ENCODE data around the gene TIGD6. TPM values are rescaled to one million over a fixed set of nuclear protein-coding genes. Genes with fewer than 3 reads are reported as not detected.

TIGD6 gene
- total RNA-seq, 3 donors from 2014 or later = 5.6 to 11.0 (median 5.6) TPM

DNA sequence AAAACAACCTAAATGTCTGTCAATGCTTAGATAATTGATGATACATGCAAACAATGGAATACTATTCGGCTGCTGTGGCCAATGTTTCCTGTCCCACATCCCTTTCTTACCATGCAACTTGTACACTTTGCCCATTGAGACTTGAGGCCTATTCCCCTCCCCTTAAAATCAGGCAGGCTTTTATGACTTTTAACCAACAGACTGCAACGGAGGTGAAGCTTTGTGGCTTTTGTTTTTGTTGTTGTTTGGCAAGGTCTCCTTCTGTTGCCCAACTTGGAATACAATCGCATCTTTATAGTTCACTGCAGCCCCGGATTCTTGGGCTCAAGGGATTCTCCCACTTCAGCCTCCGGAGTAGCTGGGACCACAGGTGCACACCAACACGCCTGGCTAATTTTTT is 45.7 kb downstream of the TIGD6 start:
- DNase-seq (ENCODE audit: low spot score in 2 of 2) = no peak
- intact Hi-C loops (cut with DNase I; ENCODE audit: low total_unique reads) = no loop called here
- H3K27ac ChIP-seq = peak overlapping the region in 1 of 2 donors; percentile 35
- TF ChIP-seq POLR2AphosphoS5 (IDR thresholded peaks at IDR 0.05) = no peak
- TF ChIP-seq POLR2A (IDR thresholded peaks at IDR 0.05) = no peak
- TF ChIP-seq, protein P1, sequence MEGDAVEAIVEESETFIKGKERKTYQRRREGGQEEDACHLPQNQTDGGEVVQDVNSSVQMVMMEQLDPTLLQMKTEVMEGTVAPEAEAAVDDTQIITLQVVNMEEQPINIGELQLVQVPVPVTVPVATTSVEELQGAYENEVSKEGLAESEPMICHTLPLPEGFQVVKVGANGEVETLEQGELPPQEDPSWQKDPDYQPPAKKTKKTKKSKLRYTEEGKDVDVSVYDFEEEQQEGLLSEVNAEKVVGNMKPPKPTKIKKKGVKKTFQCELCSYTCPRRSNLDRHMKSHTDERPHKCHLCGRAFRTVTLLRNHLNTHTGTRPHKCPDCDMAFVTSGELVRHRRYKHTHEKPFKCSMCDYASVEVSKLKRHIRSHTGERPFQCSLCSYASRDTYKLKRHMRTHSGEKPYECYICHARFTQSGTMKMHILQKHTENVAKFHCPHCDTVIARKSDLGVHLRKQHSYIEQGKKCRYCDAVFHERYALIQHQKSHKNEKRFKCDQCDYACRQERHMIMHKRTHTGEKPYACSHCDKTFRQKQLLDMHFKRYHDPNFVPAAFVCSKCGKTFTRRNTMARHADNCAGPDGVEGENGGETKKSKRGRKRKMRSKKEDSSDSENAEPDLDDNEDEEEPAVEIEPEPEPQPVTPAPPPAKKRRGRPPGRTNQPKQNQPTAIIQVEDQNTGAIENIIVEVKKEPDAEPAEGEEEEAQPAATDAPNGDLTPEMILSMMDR (IDR thresholded peaks at IDR 0.05) = no peak
- no peaks in the 10 kb centered on the region for H3K27me3 ChIP-seq
- H3K4me3 ChIP-seq = no peak overlapping the region
- peaks cover 0 to 5% of the 10 kb centered on the region in 2 donors for H3K4me1 ChIP-seq
- H3K36me3 ChIP-seq = no peaks in the 10 kb centered on the region
- no peaks in the 10 kb centered on the region for H3K9me3 ChIP-seq

DNA sequence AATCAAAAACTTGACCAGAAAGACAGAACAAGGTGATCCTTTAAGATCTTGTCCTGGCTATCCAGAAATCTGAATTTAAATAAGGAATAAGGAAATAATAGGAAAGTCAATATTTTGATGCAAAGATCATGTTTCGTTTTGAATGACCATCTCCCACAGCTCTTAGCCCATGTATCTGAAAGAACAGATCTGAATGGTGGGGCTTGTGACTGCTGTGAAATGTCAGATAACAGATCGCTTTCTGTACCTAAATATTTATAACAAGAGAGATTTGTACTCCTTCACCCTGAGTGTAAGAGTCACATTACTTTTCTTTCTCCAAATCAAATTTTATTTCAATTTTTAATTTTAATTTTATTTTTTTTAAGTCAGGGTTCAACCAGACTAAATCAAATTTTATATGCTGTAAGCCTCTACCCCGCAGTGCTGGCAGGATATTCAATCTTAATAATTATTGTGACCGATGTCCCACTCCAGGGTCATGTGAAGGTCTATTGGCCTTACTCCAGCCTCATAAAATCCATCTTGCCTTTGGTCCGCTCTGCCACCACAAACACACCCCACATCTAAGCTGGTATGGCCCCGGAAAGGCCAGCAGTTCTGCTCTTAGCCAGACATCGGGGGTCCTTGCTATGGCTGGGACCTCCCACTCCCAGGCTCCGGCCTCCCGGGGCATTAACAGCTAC is 46.9 kb downstream of the TIGD6 start:
- Histone ChIP-seq H3K4me3 (no peak overlapping the region), H3K27me3 (no peaks in the 10 kb centered on the region), H3K36me3 (no peaks in the 10 kb centered on the region), H3K9me3 (no peaks in the 10 kb centered on the region), H3K4me1 (no peaks in the 10 kb centered on the region), H3K27ac (peak overlapping the region in 1 of 2 donors; percentile 56)
- no peak for DNase-seq (ENCODE audit: low spot score in 2 of 2)
- no peak for TF ChIP-seq POLR2A (IDR thresholded peaks at IDR 0.05)
- TF ChIP-seq, protein P1 (IDR thresholded peaks at IDR 0.05) = no peak
- TF ChIP-seq POLR2AphosphoS5 (IDR thresholded peaks at IDR 0.05) = no peak
- intact Hi-C loops (cut with DNase I; ENCODE audit: low total_unique reads) = no loop called here

DNA sequence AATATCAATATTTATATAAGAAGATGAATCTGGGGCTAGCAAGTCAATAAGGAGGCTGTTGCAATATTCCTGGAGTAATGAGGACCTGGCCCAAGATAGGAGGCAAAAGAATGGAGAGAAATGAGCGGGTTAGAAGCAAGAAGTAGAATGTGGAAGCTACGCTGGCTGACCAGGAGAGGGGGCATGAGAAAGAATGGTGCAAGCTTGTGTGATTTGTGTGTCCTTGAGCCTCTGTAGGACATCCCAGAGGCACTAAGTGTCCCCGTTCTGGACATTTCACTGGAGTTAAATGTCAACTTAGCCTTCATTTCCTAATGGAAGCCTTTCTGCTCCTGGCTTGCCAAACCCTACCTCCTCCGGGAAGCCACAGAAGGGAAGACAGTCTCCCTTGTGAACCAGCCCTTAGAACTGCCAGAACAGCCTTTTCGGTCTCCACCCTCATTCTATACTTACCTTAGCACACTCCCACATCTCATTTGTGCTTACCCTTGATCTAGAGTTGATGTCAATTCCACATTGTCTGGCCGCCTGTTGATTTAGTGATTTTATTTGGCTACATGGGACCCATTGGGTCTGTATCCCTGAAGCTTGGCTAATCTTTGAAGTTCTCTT is 49.2 kb downstream of the TIGD6 start:
- DNase-seq (ENCODE audit: low spot score in 2 of 2) = no peak
- Histone ChIP-seq H3K4me3 (no peak overlapping the region), H3K27ac (no peak overlapping the region), H3K4me1 (no peaks in the 10 kb centered on the region), H3K27me3 (no peaks in the 10 kb centered on the region), H3K9me3 (no peaks in the 10 kb centered on the region), H3K36me3 (no peaks in the 10 kb centered on the region)
- intact Hi-C loops (cut with DNase I; ENCODE audit: low total_unique reads) = no loop called here
- TF ChIP-seq, protein P1 (IDR thresholded peaks at IDR 0.05) = no peak
- TF ChIP-seq POLR2A (IDR thresholded peaks at IDR 0.05) = no peak
- TF ChIP-seq POLR2AphosphoS5 (IDR thresholded peaks at IDR 0.05) = no peak

DNA sequence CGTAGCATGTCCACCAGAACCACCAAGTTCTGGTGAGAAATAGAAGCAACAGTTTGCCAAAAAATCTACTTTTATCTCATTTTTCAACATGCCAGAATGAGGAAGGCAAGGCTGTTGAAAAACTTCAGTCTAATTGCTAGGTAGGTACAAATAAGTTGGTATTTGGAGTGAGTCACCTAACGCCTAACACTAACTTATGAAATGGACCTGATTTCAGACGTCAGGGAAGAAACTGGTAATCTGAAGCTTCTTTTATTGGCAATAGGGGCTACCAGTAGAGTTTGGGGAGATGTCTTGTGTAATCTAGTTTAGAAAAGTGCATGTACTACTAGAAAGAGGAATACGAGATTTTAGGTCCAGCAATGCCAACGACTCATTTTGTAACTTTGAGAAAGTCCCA is 51.5 kb downstream of the TIGD6 start:
- TF ChIP-seq POLR2AphosphoS5 (IDR thresholded peaks at IDR 0.05) (no peak), POLR2A (IDR thresholded peaks at IDR 0.05) (no peak)
- TF ChIP-seq, protein P1 (IDR thresholded peaks at IDR 0.05) = no peak
- intact Hi-C loops (cut with DNase I; ENCODE audit: low total_unique reads) = no loop called here
- no peak overlapping the region for H3K4me3 ChIP-seq

DNA sequence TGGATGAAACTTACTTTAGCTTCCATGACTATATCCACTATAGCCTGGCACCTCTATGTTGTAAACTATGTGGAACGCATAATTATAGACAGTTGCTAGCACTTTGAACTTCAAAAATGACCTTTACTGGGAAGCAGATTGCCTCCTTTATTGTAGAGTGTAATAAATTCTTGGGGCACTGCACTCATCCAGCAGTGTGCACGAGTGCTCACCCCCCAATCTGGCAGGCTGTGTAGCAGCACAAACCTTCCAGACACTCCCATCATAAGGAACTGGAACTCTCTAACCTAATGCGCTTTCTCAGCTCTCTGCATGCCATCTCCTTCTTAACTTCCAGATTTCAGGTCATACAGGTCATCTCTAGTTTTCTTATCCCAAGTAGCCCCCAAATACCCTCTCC is 54.3 kb downstream of the TIGD6 start:
- intact Hi-C loops (cut with DNase I; ENCODE audit: low total_unique reads) = no loop called here
- no peaks in the 10 kb centered on the region for H3K36me3 ChIP-seq
- H3K9me3 ChIP-seq = no peaks in the 10 kb centered on the region
- DNase-seq (ENCODE audit: low spot score in 2 of 2) = no peak
- H3K4me3 ChIP-seq = no peak overlapping the region
- TF ChIP-seq POLR2AphosphoS5 (IDR thresholded peaks at IDR 0.05) (no peak), POLR2A (IDR thresholded peaks at IDR 0.05) (no peak)
- TF ChIP-seq, protein P1 (IDR thresholded peaks at IDR 0.05) = no peak
- no peaks in the 10 kb centered on the region for H3K27me3 ChIP-seq
- H3K4me1 ChIP-seq = peaks cover 0 to 4% of the 10 kb centered on the region in 2 donors
- H3K27ac ChIP-seq = no peak overlapping the region

More for the DNA sequence above, 51.5 kb downstream of the TIGD6 start:
- H3K4me1 ChIP-seq = no peaks in the 10 kb centered on the region
- H3K36me3 ChIP-seq = no peaks in the 10 kb centered on the region
- H3K27me3 ChIP-seq = no peaks in the 10 kb centered on the region
- DNase-seq (ENCODE audit: low spot score in 2 of 2) = no peak
- H3K27ac ChIP-seq = no peak overlapping the region
- H3K9me3 ChIP-seq = no peaks in the 10 kb centered on the region

All from breast epithelium (tissue), 4 donors.